Stimulated activated CD8-positive, alpha-beta memory T cell treated with anti-CD3 and anti-CD28 coated beads, Interleukin-15, amount 100 ng/mL, for 24 hours (primary cell): ENCODE data around the gene OSTN.
"Not testable (repeated sequence)": the region's sequence is repeated elsewhere in the genome, so short reads cannot be mapped to it uniquely, and the experiment has no call there.

Experiments used
- DNase-seq: peaks from one replicate; pipeline ENCODE4 v3.0.0-alpha.2; 2020; ENCODE audit warnings: low read depth

OSTN gene

DNA sequence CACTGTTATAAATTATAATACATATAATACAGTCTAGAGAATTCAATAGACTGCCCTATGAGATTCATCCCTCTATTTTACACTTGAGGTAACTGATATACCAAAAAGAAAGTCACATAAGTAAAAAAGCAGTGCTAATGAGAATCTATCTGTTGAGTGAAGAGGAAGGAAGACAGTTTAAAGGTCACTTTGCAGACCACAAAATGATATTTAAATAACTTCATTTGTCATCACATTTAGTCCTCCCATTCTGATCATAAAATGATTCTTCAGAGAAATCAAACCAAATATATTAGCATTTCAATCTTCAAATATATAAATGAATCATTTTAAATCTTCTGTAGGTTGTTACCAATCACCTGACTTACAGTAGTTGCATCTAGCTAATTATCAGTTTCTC lies 69.7 kb downstream of the OSTN start:
- no peak for DNase-seq

DNA sequence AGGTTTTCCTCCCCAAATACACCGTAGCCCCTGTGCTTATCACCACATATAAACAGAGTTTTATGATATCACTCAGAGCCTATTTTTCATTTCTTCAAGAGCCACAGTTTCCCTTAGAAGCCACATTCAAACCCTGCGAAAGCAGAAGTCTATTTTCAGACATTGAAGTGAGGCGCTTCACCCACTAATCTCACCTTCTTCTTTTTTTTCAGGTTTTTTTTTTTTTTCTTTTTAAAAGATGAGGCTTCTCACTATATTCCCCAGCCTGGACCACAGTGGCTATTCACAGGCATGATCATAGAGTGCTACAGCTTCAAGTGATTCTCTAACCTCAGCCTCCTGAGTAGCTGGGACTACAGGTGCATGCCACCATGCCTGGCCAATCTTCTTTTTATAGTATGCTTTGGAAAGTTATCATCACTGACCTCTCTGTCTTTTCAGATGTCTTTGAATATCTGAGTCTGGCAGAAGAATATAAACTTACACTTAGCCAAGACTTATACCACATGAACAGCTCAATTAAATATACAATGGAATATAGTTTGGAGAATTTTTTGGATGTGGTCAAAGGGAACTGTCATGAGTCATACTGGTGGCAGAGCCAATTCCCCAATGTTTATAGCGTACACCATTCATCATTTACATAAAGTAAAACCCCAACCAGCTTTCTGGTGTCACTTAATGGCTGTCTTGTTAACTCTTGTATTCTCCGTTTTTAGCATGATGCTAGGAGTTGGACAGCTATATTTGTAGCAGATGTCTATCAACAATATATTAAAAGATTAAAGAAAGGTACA lies 70.4 kb downstream of the OSTN start:
- DNase-seq, result no peak

DNA sequence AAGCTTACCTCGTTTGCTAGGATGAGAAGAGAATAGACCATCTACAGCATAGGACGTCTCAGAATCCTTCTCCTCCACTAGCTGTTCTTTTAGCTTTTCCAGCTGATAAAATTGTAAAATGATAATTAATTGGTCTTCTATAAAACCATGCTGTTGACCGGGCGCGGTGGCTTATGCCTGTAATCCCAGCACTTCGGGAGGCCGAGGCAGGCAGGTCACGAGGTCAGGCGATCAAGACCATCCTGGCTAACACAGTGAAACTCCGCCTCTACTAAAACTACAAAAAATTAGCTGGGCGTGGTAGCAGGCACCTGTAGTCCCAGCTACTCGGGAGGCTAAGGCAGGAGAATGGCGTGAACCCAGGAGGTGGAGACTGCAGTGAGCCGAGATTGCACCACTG lies 76.2 kb downstream of the OSTN start:
- DNase-seq, result not testable (repeated sequence)

DNA sequence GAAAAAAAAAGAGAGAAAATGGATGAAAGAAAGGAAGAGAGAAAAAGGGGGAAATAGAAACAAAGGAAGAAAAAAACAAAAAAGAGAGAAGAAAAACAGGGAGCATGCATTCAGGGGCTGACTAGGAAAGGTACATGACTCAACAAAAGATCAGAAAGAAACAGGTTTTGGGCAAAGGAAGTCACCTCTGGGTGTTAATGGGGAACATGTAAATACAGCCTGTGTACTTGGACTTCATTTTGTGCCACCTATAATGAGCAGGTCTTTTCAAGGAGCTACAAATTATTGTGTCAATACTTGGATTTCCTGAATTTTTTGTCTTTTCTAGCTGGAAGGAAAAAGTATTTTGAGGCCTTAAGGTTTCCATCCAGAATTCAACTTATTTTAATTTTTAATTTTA lies 76.7 kb downstream of the OSTN start:
- DNase-seq, result no peak

DNA sequence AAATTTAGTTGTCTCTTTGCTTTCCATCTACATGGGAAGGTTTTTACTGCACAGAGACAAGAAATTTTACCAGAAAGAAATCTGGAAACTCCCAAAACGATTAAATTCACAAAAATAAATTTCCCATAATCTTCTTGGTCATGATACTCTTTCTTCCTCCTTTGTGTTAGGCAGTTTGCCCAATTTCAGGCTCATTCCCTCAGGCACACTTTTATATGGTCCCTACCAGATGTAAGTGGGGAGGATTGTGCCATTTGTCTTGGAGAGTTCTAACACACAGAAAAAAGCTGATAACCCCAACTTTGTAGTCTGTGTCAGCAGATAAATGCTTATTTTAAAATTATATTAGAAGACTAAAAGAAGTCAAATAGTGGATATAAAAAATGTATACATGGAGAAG lies 81.1 kb downstream of the OSTN start:
- DNase-seq, result no peak

DNA sequence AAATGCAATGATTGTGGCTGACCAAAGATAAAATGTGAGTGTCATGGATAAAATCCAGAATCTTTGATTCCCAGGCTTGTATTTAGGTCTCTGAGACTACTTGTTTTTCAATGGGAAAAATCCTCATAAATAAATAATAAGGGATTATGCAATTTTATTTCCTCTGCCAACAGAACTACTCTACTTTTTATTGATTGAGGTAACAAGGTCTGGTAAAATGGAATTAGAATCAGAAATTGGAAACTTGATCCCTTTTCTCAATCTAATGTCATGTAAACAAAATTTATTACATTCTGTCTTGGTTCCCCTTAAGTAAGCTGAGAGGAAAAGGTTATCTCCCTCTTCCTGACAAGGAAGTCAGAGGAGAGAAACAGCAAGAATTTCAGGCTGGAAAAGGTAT lies 81.8 kb downstream of the OSTN start:
- DNase-seq, result no peak

DNA sequence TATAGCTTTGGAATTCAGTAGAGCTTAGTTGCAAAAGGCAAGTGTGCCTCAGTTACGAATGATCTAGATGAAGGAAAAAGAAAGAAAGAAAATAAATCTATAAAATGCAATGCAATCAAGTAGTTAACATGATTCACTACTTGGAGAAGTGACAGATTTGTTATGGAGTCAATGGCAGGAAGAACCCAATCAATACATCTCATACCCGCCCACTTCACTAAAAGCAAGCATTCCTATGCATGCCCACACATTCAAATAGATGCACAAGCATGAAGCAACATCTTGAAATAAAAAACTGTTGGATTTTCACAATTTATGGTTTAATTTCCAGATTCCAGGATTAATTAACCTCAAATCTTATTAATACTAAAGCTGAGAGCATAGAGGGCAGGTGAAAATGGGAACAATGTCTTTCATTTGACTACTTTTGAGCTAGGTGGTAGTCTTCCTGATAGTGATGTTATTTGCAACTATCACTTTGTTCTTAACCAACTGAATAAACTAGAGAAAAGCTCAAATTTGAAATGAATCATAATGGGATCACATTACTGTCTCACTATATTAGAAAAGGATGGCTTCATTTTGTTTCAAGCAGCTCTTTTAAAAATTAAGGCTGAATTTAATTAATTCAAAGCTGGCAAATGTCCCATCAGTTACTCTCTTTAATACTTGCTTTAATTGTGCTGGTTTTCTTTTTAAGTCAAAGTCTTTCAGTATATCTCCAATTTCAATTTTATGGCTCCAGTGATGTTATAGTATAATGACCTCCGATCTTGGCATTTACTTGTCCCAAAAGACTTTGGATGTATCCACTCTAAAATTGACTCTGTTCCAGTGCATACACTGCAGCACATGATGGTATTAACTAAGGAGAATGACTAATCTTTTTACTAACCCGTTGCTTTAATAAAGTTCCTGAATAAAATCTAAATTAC lies 83.5 kb downstream of the OSTN start:
- DNase-seq, result no peak

DNA sequence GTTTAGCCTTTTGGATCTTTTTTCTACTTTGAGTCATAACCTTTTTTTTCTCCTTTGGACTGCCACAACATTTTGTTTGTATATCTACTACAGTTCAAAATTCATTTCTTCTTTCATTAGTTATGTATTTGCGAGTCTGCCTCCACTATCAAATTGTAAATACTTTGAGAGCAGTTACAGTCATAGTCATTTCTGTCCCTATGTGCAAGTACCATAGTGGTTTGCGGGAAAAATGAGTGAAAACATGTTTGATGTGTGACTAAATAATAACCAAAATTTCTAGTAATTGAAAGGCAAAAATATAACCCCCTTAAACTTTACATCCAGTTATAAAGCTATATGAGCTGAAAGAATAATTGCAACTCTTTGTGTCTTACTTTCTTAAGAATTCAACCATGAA lies 84.4 kb downstream of the OSTN start:
- DNase-seq, result no peak

DNA sequence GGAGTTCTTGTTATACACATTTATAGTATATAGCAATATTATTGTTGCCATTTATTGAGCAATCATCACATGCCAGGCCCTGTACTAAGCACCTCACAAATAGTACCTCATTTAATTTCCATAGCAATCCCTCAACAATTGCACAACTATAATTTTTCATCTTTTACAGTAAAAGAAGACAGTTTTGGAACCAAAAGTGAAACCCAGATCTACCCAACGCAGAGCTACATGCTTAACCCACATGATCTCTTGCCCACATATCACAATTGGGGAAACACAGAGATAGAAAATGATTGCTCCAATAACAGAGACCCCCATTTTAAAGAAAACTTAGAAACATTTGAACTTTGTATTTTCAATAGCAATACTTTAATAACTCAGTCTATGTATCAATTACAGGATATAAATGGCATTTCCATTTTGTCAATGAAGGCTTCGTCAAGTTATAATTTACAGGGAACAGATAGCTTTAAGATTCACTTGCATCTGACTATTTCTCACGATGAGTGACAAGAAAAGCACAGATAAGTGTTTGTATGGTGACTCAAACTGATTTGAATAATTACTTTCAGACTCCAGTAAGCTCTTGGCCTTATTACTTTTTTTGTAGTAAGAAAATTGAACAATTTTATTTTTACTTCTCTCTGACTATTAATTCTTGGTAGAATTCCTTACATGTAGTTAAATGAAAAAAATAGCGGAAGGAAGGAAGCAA lies 91.4 kb downstream of the OSTN start:
- no peak for DNase-seq

DNA sequence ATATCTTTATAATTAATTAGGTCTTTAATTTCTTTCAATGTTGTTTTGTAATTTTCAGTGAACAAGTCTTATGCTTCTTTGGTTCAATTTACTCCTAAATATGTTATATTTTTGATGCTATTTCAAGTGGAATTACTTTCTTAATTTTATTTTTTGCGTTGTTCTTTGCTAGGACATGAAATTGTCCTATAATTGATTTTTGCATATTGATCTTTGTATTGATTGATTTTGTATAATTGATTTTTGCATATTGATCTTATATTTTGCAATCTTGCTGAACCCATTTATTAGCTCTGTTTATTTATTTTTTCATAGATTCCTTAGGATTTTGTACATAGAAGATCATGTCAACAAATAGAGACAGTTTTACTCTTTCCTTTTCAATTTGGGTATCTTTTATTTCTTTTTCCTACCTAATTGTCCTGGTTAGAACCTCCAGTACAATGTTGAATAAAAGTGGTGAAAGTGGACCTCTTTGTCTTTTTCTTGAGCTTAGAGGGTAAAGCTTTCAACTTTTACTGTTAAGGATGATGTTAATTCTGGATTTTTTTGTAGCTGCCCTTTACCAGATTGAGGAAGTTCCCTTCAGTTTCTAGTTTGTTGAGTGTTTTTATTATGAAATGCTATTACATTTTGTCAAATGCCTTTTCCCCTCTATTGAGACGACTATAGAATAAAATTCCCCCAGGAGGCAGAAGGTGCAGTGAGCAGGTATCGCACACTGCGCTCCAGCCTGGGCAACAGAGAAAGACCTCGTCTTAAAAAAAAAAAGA lies 93.4 kb downstream of the OSTN start:
- DNase-seq, result no peak

DNA sequence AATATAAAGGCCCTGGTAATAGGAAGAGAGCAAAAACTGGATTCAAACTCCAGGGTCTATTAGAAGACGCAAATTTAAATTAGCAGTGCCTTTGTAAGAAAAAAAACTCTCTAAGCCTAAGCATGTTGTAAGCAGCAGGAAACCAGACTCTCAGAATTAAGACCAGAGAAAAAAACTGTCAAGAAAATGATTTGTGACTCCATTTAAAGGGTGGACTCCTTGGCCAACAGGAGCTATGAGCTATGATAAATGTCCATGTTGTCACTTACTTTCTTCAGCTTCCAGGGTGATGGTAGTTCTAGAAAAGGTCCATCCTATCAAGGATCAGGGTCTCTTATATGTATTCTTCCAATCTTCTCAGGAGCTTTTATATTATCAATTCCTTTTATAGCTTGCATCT lies 95.2 kb downstream of the OSTN start:
- DNase-seq, result no peak

DNA sequence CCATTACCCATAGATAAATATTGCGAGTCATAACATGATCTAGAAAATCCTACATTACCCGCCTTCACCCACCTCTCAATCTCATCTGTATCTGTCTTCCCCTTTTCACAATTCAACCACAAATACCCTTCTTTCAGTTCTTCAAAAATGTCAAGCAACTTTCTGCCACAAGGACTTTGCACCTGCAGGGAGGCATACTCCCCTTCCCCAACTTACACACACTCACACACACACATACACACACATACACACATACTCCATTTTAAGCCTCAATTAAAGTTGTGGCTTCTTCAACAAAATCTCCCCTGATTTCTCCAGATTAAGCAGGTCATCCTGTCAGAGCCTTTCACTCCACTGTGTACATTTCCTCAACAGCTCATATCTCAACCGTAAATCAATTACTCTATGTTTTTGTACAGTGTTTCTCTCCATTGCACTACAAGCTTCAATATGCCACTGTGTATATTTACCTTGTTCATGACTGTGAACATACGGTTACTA lies 97.0 kb downstream of the OSTN start:
- DNase-seq, result no peak

DNA sequence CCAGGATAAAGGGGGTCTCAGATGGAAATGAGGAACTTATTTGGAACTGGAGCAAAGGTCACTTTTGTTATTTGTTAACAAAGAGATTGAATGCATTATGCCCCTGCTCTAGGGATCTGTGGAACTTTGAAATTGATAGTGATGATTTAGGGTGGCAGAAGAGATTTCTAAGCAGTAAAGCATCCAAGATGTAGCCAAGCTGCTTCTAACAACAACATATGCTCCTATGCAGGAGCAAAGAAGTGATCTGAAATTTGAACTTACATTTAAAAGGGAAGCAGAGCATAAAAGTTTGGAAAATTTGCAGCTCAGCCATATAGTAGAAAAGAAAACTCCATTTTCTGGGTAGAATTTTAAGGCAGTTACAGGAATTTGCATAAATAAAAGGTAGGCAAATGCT lies 99.8 kb downstream of the OSTN start:
- no peak for DNase-seq

DNA sequence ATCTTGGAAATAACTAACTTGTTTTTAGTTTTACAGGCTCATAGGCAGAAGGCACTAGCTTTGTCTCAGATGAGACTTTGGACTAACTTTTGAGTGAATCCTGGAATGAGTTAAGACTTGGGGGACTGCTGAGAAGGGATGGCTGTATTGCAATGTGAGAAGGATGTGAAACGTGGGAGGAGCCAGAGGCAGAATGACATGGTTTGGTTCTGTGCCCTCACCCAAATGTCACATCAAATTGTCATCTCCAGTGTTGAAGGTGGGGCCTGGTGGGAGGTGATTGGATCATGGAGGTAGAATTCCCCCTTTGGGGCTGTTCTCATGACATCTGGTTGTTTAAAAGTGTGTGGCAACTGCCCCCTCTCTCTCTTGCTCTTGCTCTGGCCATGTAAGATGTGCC lies 101.4 kb downstream of the OSTN start:
- DNase-seq, result no peak

DNA sequence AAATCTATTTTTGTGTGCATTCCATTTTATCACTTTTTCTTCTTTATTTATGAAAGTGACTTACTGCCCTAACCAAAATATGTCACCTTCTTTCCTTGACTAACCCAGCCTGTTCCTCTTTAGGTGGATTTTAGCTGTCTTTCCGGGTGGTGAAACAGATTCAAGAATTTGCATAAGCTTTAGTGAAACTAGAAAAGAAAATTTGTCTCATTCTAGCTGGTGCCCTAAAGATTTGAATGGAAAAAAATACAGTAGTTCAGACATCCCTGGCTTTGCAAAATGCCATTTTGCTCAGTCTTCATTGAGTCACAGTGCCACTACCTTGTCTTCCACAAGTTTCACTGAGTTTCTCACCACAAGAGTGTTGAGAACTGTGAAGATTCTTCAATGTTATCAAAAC lies 102.0 kb downstream of the OSTN start:
- DNase-seq, result no peak

DNA sequence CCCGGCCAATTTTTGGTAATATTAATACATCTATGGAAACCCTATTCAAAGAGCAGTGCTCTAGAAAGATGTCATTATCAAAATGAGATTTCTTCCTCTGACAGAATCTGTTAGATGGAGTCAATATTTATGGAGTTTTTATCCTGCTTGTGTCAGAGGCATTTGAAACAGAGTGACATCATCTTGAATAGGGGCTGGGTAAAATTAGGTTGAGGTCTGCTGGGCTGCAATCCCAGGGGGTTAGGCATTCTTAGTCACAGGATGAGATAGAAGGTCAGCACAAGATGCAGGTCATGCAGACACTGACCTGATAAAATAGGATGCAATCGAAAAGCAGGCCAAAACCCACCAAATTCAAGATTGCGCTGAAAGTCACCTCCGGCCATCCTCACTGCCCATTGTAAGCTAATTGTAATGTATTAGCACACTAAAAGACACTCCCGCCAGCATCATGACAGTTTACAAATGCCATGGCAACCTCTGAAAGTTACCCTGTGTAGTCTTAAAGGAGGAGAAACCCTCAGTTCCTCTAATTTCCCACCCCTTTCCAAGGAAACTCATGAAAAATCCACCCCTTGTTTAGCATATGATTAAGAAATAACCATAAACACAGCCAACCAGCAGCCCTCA lies 102.9 kb downstream of the OSTN start:
- no peak for DNase-seq

DNA sequence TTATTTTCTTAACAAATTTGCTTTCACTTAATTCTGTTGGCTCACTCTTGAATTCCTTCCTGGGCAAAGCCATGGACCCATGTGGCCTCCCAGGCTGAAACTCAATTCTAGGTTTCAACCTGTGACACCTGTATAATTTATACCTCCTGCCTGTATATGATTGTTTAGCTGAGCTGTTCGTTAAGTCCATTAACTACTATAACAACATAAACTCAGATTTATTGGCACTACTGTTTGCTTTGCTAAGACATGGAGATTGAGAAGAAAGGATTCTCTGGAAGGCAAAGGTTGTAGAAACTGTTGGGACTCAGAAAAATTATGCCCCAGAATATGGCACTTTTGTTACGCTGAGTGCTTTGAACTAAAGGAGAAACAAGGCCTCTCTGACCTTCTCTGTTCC lies 103.4 kb downstream of the OSTN start:
- no peak for DNase-seq

DNA sequence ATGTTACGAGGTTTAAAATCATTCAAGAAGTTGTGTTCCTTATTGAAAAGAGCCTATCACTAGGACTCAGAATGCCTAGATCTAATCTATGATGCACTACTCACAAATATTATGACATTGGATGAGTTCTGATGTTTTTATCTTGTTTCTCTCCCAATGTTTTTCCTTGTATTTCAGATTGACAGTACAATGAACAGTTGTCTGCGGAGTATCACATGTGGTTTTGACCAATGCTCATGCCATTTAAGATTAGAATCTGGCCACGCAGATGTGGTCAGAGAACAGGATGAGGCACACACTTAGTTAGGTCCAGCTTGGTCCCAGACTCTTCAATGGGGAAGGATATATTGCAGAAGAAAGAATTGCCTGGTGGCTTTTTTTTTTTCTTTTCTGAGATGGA lies 104.6 kb downstream of the OSTN start:
- no peak for DNase-seq

DNA sequence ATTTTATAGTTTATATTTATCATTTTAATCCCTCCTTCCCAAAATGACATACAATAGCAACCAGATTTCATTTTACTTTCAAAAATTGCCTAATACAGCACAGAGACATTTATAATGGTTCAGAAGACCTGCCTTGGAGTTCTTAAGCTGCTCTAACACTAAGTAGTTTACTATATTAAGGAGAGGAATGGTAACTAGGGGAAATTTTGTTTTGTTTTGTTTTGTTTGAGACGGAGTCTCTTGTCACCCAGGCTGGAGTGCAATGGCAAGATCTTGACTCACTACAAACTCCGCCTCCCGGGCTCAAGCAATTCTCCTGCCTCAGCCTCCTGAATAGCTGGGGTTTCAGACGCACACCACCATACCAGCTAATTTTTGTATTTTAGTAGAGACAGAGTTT lies 107.4 kb downstream of the OSTN start:
- no peak for DNase-seq

DNA sequence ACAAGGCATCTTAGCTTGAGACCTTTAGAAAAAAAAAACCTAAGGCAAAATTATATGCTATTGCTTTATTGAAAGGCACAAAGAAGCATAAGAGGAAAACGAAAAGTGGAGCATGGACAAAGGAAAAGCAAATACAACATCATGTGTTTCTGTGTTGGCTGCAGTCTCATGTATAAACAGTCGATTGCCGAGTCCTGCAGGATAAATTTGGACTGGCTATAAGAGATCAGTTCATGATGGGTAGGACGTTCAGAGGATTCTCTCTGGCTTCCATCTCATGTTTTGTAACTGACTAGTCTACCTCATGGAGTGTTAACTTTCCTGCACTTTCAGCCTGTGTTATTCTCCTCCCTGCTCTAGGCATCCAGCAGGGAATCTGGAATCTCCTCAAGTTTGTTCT lies 108.3 kb downstream of the OSTN start:
- DNase-seq, result no peak

DNA sequence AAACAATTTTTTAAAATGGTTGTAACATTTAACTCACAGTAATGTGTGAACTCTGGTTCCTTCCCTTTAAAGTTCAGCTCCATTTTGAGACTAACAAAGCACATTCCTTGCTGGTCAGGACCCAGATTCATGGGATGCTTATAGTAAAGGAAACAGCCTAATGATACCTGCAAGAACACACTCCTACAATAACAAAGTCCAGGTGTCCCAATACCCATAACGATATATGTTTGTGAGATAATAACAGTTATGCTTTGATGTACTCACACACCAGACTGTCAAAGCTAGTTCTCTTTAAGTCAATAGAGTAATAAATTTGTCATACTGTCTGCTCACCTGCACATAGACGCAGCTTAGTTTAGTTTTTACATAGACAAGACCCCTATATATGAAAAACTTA lies 114.3 kb downstream of the OSTN start:
- DNase-seq, result no peak
